SJSA1 (cell line): Measurements from ENCODE around the gene ZNF764. TPM values are rescaled to one million over a fixed set of nuclear protein-coding genes. Genes with fewer than 3 reads are reported as not detected.
"Not testable (repeated sequence)": the region's sequence is repeated elsewhere in the genome, so short reads cannot be mapped to it uniquely, and the experiment has no call there.

Experiments used
- DNase-seq, 2 experiments: peaks; one replicate each; pipeline ENCODE4 v3.0.0-alpha.2; 2015 to 2020; ENCODE audit warnings: low spot score in 2 of 2, low read depth in 1 of 2
- H3K27ac ChIP-seq: fragments of 250-450 bp; sonication (Bioruptor Pico); 2 replicates; pipeline ENCODE4 v1.5.1; 2020; ENCODE audit warnings: mild to moderate bottlenecking, moderate library complexity
- H3K27me3 ChIP-seq: fragments of 250-450 bp; sonication (Bioruptor Pico); replicated peaks from 2 replicates; pipeline ENCODE4 v1.5.1; 2020; ENCODE audit warnings: mild to moderate bottlenecking, moderate library complexity
- H3K36me3 ChIP-seq: fragments of 250-450 bp; sonication (Bioruptor Pico); 2 replicates; pipeline ENCODE4 v1.5.1; 2020; ENCODE audit warnings: mild to moderate bottlenecking
- H3K4me1 ChIP-seq: fragments of 250-450 bp; sonication (Bioruptor Pico); replicated peaks from 2 replicates; pipeline ENCODE4 v1.6.1; 2021; ENCODE audit warnings: mild to moderate bottlenecking
- H3K4me3 ChIP-seq: fragments of 250-450 bp; sonication (Bioruptor Pico); 2 replicates; pipeline ENCODE4 v1.5.1; 2020; ENCODE audit warnings: mild to moderate bottlenecking
- H3K9me3 ChIP-seq: fragments of 250-450 bp; sonication (Bioruptor Pico); replicated peaks from 2 replicates; pipeline ENCODE4 v1.5.1; 2020; ENCODE audit warnings: mild to moderate bottlenecking
- total RNA-seq: library from RNA; depleted of rRNA; stranded (reverse); fragments of >200 nt; shearing (Covaris generic); gene quantifications from 2 replicates; pipeline ENCODE4 v1.2.3, GENCODE V29; 2014; rRNA removed

The ZNF764 gene
- total RNA-seq: 5.8 and 8.1 TPM in 2 replicates

DNA sequence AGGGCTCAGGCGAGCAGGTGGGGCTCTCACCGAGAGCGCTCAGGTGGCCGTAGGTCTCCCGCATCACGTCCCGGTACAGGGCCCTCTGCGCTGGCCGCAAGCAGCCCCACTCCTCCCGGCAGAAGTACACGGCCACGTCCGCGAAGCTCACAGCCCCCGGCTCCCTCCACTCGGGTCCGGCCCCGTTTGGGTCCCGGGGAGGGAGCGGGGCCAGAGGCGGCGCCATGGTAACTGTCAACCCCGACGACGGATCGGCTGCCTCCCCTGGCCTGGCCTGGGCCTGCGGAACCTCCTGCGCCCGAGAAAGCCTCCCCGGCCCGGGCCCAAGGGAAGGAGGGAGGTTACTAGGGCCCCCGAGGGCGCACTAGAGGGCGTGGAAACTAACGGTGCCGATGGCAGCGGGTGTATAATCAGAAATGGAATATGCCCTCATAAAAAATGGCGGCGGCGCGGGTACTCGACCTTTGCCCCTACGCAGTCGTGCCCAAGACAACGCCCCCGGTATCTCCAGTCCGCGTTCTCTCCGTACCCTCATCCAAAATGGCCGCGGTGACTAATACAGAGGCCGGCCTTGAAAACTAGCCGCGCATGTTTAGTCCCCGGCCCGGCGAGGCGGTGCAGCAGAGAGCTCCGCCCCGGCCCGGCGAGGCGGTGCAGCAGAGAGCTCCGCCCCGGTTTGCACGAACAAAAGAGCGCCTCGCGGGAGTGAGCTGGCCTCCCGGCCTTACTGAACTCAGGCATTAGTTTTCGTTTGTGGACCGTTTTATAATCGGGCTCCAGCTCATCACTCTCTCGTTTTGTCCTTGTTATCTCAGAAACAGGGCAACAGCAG lies at the start of gene ZNF764:
TSS of gene ZNF764 (minus strand) at position 418 of the 832 bp plus-strand sequence. CDS start at position 226, 192 bp downstream.
- Histone ChIP-seq H3K9me3 (no peaks in the 10 kb centered on the region), H3K4me3 (peak within 1 kb of the TSS; percentile 75), H3K27ac (peak within 1 kb of the TSS; percentile 76), H3K36me3 (peaks cover 31% of the 10 kb centered on the region), H3K27me3 (no peaks in the 10 kb centered on the region), H3K4me1 (peaks cover 10% of the 10 kb centered on the region)
- peak; percentile 96 to 98 for DNase-seq

DNA sequence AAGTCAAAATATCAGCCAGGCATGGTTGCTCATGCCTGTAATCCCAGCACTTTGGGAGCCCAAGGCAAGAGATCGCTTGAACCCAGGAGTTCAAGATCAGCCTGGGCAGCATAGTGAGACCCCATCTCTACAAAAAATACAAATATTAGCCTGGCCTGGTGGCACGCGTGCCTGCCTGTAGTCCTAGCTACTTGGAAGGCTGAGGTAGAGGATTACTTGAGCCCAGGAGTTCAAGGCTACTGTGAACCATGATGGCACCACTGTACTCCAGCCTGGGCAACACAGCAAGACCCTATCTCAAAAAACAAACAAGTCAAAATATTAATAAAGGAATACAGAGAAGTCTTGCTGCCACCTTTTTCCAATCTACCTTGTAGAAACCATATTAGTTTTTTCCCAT lies 47.8 kb upstream of the ZNF764 start:
- Histone ChIP-seq H3K9me3 (0 out of 2 replicates have a peak, but pooled peaks cover 2% of the 10 kb centered on the region), H3K27me3 (no peaks in the 10 kb centered on the region), H3K4me3 (no peak overlapping the region), H3K27ac (no peak overlapping the region), H3K4me1 (0 out of 2 replicates have a peak, but pooled peaks cover 4% of the 10 kb centered on the region), H3K36me3 (peaks cover 66% of the 10 kb centered on the region)
- no peak for DNase-seq

DNA sequence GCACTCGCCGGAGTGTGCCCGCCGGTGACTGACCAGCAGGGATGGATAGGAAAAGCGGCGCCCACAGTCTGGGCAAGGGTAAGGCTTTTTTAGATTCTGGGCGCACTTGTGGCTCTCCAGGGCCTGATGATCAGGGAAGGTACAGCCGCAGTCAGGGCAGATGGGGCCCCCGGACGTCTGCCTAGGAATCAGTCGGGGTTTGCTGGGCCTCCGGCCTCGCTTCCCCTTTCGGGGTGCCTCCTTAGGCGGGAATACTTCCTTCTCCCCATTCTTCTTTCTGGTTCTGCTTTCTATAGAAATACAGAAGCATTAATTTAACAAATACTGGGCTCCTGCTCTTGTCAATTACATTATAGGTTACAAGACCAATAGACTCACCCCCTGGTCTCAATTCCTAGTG lies 47.0 kb upstream of the ZNF764 start:
- no peak for DNase-seq
- H3K4me1 ChIP-seq: 0 out of 2 replicates have a peak, but pooled peaks cover 4% of the 10 kb centered on the region
- no peak overlapping the region for H3K4me3 ChIP-seq
- no peak overlapping the region for H3K27ac ChIP-seq
- H3K9me3 ChIP-seq: 0 out of 2 replicates have a peak, but pooled peaks cover 2% of the 10 kb centered on the region
- H3K36me3 ChIP-seq: peaks cover 69% of the 10 kb centered on the region
- no peaks in the 10 kb centered on the region for H3K27me3 ChIP-seq

DNA sequence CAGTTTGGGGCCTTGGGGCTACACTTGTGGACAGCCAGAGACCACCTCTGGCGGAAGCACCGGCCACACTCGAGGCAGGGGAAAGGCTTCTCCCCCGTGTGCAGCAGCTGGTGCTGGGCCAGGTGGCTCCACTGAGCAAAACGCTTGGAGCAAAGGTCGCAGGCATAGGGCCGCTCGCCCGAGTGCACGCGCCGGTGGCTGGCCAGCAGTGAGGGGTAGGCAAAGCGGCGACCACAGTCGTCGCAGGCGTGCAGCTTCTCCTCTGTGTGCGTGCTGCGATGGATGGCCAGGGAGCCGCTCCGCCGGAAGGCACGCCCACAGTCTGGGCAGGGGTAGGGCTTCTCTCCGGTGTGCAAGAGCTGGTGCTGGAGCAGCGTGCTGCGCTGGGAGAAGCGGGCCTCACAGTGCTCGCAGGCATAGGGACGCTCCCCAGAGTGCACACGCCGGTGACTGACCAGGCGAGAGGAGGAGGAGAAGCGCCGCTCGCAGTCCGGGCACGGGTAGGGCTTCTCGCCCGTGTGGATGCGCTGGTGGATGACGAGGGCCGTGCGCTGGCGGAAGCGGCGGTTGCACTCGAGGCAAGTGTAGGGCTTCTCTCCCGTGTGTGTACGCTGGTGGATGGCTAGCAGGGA lies 46.3 kb upstream of the ZNF764 start:
- no peaks in the 10 kb centered on the region for H3K27me3 ChIP-seq
- H3K4me1 ChIP-seq: 0 out of 2 replicates have a peak, but pooled peaks cover 2% of the 10 kb centered on the region
- no peaks in the 10 kb centered on the region for H3K9me3 ChIP-seq
- no peak for DNase-seq
- H3K4me3 ChIP-seq: no peak overlapping the region
- no peak overlapping the region for H3K27ac ChIP-seq
- H3K36me3 ChIP-seq: peaks cover 63% of the 10 kb centered on the region

DNA sequence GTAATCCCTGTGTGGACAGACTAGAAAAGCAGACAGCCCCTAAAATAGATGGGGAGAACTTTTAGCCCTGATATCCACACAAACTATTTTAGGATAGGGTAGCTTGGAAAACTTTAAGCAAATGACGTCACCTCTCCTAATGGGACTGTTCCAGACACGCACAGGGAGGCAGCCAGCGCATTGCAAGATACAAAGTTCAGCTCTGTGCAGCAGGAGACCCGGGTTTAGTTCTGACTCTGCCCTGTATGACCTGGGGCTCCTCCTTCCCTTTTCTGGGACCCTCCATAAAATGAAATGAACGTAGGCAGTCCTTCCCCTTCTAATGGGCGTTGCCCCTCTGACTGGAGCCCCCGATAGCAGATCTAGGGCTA lies 45.8 kb upstream of the ZNF764 start:
- H3K4me1 ChIP-seq: no peaks in the 10 kb centered on the region
- DNase-seq: no peak
- no peak overlapping the region for H3K4me3 ChIP-seq
- peaks cover 63% of the 10 kb centered on the region for H3K36me3 ChIP-seq
- H3K27me3 ChIP-seq: no peaks in the 10 kb centered on the region
- H3K9me3 ChIP-seq: no peaks in the 10 kb centered on the region
- H3K27ac ChIP-seq: no peak overlapping the region

GRCh38 chr16:30602616-30603277 lies 44.6 kb upstream of the ZNF764 start:
- Histone ChIP-seq H3K27ac (no peak overlapping the region), H3K36me3 (peaks cover 53% of the 10 kb centered on the region), H3K27me3 (no peaks in the 10 kb centered on the region), H3K4me3 (no peak overlapping the region), H3K9me3 (no peaks in the 10 kb centered on the region), H3K4me1 (no peaks in the 10 kb centered on the region)
- no peak for DNase-seq

- no peaks in the 10 kb centered on the region for H3K4me1 ChIP-seq
- H3K9me3 ChIP-seq: no peaks in the 10 kb centered on the region
- DNase-seq: no peak
- no peak overlapping the region for H3K4me3 ChIP-seq
- no peaks in the 10 kb centered on the region for H3K27me3 ChIP-seq
- H3K36me3 ChIP-seq: peaks cover 49% of the 10 kb centered on the region
- H3K27ac ChIP-seq: no peak overlapping the region
Measured at GRCh38 chr16:30601966-30602365, 43.8 kb upstream of the ZNF764 start.

- Histone ChIP-seq H3K4me3 (no peak overlapping the region), H3K27ac (no peak overlapping the region), H3K9me3 (no peaks in the 10 kb centered on the region), H3K36me3 (peaks cover 41% of the 10 kb centered on the region), H3K4me1 (no peaks in the 10 kb centered on the region), H3K27me3 (no peaks in the 10 kb centered on the region)
- DNase-seq: no peak
Measured at GRCh38 chr16:30600929-30601328, 42.8 kb upstream of the ZNF764 start.

- no peak overlapping the region for H3K27ac ChIP-seq
- no peaks in the 10 kb centered on the region for H3K9me3 ChIP-seq
- no peak for DNase-seq
- no peak overlapping the region for H3K4me3 ChIP-seq
- H3K27me3 ChIP-seq: no peaks in the 10 kb centered on the region
- H3K4me1 ChIP-seq: no peaks in the 10 kb centered on the region
- peaks cover 36% of the 10 kb centered on the region for H3K36me3 ChIP-seq
Measured at GRCh38 chr16:30600215-30600614, 42.0 kb upstream of the ZNF764 start.

GRCh38 chr16:30592871-30593270 lies 34.7 kb upstream of the ZNF764 start:
- no peaks in the 10 kb centered on the region for H3K27me3 ChIP-seq
- H3K27ac ChIP-seq: no peak overlapping the region
- peaks cover 6% of the 10 kb centered on the region for H3K36me3 ChIP-seq
- no peaks in the 10 kb centered on the region for H3K4me1 ChIP-seq
- no peaks in the 10 kb centered on the region for H3K9me3 ChIP-seq
- DNase-seq: no peak
- H3K4me3 ChIP-seq: no peak overlapping the region

DNA sequence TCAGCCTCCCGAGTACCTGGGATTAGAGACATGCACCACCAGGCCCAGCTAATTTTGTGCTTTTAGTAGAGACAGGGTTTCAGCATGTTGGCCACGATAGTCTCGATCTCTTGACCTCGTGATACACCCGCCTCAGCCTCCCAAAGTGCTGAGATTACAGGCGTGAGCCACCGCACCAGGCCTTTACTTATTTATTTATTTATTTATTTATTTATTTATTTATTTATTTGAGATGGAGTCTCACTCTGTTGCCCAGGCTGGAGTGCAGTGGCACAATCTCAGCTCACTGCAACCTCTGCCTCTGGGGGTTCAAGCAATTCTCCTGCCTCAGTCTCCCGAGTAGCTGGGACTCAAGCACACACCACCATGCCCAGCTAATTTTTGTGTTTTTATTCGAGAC lies 32.7 kb upstream of the ZNF764 start:
- DNase-seq, H3K4me3 ChIP-seq, H3K4me1 ChIP-seq, H3K27ac ChIP-seq, H3K27me3 ChIP-seq, H3K9me3 ChIP-seq: not testable (repeated sequence)
- H3K36me3 ChIP-seq: peaks cover 19% of the 10 kb centered on the region

GRCh38 chr16:30589582-30589981 lies 31.4 kb upstream of the ZNF764 start:
- peaks cover 19% of the 10 kb centered on the region for H3K36me3 ChIP-seq
- not testable (repeated sequence) for H3K4me3 ChIP-seq, H3K27ac ChIP-seq, H3K9me3 ChIP-seq, H3K4me1 ChIP-seq, DNase-seq, H3K27me3 ChIP-seq

GRCh38 chr16:30588651-30589050 lies 30.5 kb upstream of the ZNF764 start:
- Histone ChIP-seq H3K27ac (no peak overlapping the region), H3K4me3 (no peak overlapping the region), H3K9me3 (no peaks in the 10 kb centered on the region), H3K27me3 (no peaks in the 10 kb centered on the region), H3K4me1 (peaks cover 12% of the 10 kb centered on the region), H3K36me3 (peaks cover 27% of the 10 kb centered on the region)
- no peak for DNase-seq
